GM20431 (cell line): ENCODE data around the gene CEP68.
"Not testable (repeated sequence)": the region's sequence is repeated elsewhere in the genome, so short reads cannot be mapped to it uniquely, and the experiment has no call there.

Experiments
- in situ Hi-C: fragments of 300-500 bp; cut with MseI, MboI; formaldehyde crosslinking; loops from one replicate; pipeline ENCODE4 v1.15.0; 2020; ENCODE audit warnings: low sequenced_read_pairs; ENCODE audit not compliant: unreplicated experiment

The CEP68 gene

GRCh38 chr2:65056215-65057053 lies at the start of gene CEP68:
CEP68 (plus strand) TSS chr2:65056416; CDS start chr2:65069445, 13,029 bp downstream.
- in situ Hi-C loops = loop anchor here (25.0 kb wide), 2 partner anchors 106 to 506 kb away; no protein-coding TSS in a partner anchor

GRCh38 chr2:65013776-65014175 lies 42.4 kb upstream of the CEP68 start:
- in situ Hi-C loops = no loop called here

- in situ Hi-C loops = no loop called here
Observed at GRCh38 chr2:65015731-65016130, 40.5 kb upstream of the CEP68 start.

- in situ Hi-C loops = no loop called here
Observed at GRCh38 chr2:65016789-65017188, 39.4 kb upstream of the CEP68 start.

- in situ Hi-C loops = no loop called here
Observed at GRCh38 chr2:65017335-65017734, 38.9 kb upstream of the CEP68 start.

- in situ Hi-C loops = no loop called here
Observed at GRCh38 chr2:65018141-65018582, 38.1 kb upstream of the CEP68 start.

- in situ Hi-C loops = no loop called here
Observed at GRCh38 chr2:65019010-65019409, 37.2 kb upstream of the CEP68 start.

GRCh38 chr2:65019675-65020195 lies 36.5 kb upstream of the CEP68 start:
- in situ Hi-C loops = no loop called here

- in situ Hi-C loops = not testable (repeated sequence)
Observed at GRCh38 chr2:65020251-65020650, 36.0 kb upstream of the CEP68 start.

- in situ Hi-C loops = no loop called here
Observed at GRCh38 chr2:65020943-65021528, 35.2 kb upstream of the CEP68 start.

GRCh38 chr2:65021709-65022108 lies 34.5 kb upstream of the CEP68 start:
- in situ Hi-C loops = no loop called here

GRCh38 chr2:65022189-65022588 lies 34.0 kb upstream of the CEP68 start:
- in situ Hi-C loops = no loop called here

GRCh38 chr2:65023742-65024141 lies 32.5 kb upstream of the CEP68 start:
- in situ Hi-C loops = no loop called here

- in situ Hi-C loops = no loop called here
Observed at GRCh38 chr2:65024149-65024829, 31.9 kb upstream of the CEP68 start.

GRCh38 chr2:65025453-65026123 lies 30.6 kb upstream of the CEP68 start:
- in situ Hi-C loops = loop anchor here (25.0 kb wide), 1 partner anchor 113 kb away; no protein-coding TSS in a partner anchor

- in situ Hi-C loops = loop anchor here (25.0 kb wide), 1 partner anchor 114 kb away; no protein-coding TSS in a partner anchor
Observed at GRCh38 chr2:65026154-65026553, 30.1 kb upstream of the CEP68 start.

- in situ Hi-C loops = loop anchor here (25.0 kb wide), 1 partner anchor 115 kb away; no protein-coding TSS in a partner anchor
Observed at GRCh38 chr2:65026704-65027464, 29.3 kb upstream of the CEP68 start.

GRCh38 chr2:65027616-65028244 lies 28.5 kb upstream of the CEP68 start:
- in situ Hi-C loops = loop anchor here (25.0 kb wide), 1 partner anchor 115 kb away; no protein-coding TSS in a partner anchor
